H9 (cell line): Measurements from ENCODE around the gene TMC8. TPM values are rescaled to one million over a fixed set of nuclear protein-coding genes. Genes with fewer than 3 reads are reported as not detected.

Experiments used
- DNase-seq: peaks from one replicate; pipeline ENCODE4 v3.0.0-alpha.2; 2017
- H2AFZ ChIP-seq: one replicate; pipeline ENCODE4 v1.6.1; 2013; ENCODE audit warnings: mild to moderate bottlenecking, low read length, control low read depth, moderate library complexity
- H2AK5ac ChIP-seq: 2 replicates; pipeline ENCODE4 v1.6.1; 2013; ENCODE audit warnings: low read length, control low read depth, mixed read lengths; ENCODE audit not compliant: insufficient read length
- H2BK120ac ChIP-seq: one replicate; pipeline ENCODE4 v1.6.1; 2013; ENCODE audit warnings: low read depth, mild to moderate bottlenecking, low read length, control low read depth, inconsistent platforms; ENCODE audit not compliant: poor library complexity, severe bottlenecking
- H2BK12ac ChIP-seq: 2 replicates; pipeline ENCODE4 v1.6.1; 2013; ENCODE audit warnings: low read length, control low read depth, mixed read lengths, low read depth; ENCODE audit not compliant: insufficient read length
- H2BK15ac ChIP-seq: 2 replicates; pipeline ENCODE4 v1.6.1; 2013; ENCODE audit warnings: low read depth, low read length, control low read depth
- H2BK20ac ChIP-seq: one replicate; pipeline ENCODE4 v1.6.1; 2013; ENCODE audit warnings: low read depth, mild to moderate bottlenecking, low read length, control low read depth, inconsistent platforms; ENCODE audit not compliant: poor library complexity, severe bottlenecking
- H2BK5ac ChIP-seq: 2 replicates; pipeline ENCODE4 v1.6.1; 2013; ENCODE audit warnings: low read length, control low read depth, mixed read lengths; ENCODE audit not compliant: insufficient read length
- H3K14ac ChIP-seq: 2 replicates; pipeline ENCODE4 v1.6.1; 2013; ENCODE audit warnings: low read length, control low read depth; ENCODE audit not compliant: insufficient read depth
- H3K18ac ChIP-seq: 2 replicates; pipeline ENCODE4 v1.6.1; 2013; ENCODE audit warnings: low read depth, mild to moderate bottlenecking, mixed read lengths, low read length, control low read depth; ENCODE audit not compliant: insufficient read length
- H3K23ac ChIP-seq: 2 replicates; pipeline ENCODE4 v1.6.1; 2013; ENCODE audit warnings: low read length, control low read depth, mixed read lengths, low read depth; ENCODE audit not compliant: insufficient read length
- H3K23me2 ChIP-seq: 2 replicates; pipeline ENCODE4 v1.6.1; 2013; ENCODE audit warnings: low read depth, mild to moderate bottlenecking, mixed read lengths, low read length, control low read depth; ENCODE audit not compliant: insufficient read length, poor library complexity, severe bottlenecking
- H3K27ac ChIP-seq: 2 replicates; pipeline ENCODE4 v1.5.1; 2013; ENCODE audit warnings: low read length, control low read depth, mixed read lengths, low read depth; ENCODE audit not compliant: insufficient read length
- H3K27me3 ChIP-seq: 2 replicates; pipeline ENCODE4 v1.6.1; 2013; ENCODE audit warnings: low read length, control low read depth, inconsistent platforms; ENCODE audit not compliant: insufficient read depth
- H3K4ac ChIP-seq: 2 replicates; pipeline ENCODE4 v1.6.1; 2013; ENCODE audit warnings: low read depth, mild to moderate bottlenecking, control low read depth, inconsistent platforms, low read length, moderate library complexity
- H3K4me1 ChIP-seq: 2 replicates; pipeline ENCODE4 v1.6.1; 2013; ENCODE audit warnings: low read length, control low read depth, inconsistent platforms; ENCODE audit not compliant: insufficient read depth
- H3K4me2 ChIP-seq: 2 replicates; pipeline ENCODE4 v1.6.1; 2013; ENCODE audit warnings: low read length, control low read depth, mixed read lengths; ENCODE audit not compliant: insufficient read length, insufficient read depth
- H3K56ac ChIP-seq: 2 replicates; pipeline ENCODE4 v1.6.1; 2013; ENCODE audit warnings: low read depth, mild to moderate bottlenecking, mixed read lengths, low read length, control low read depth; ENCODE audit not compliant: insufficient read length
- H3K79me1 ChIP-seq: 2 replicates; pipeline ENCODE4 v1.6.1; 2013; ENCODE audit warnings: low read depth, mild to moderate bottlenecking, moderate library complexity, low read length, control low read depth, inconsistent platforms; ENCODE audit not compliant: insufficient read depth, poor library complexity, severe bottlenecking
- H3K79me2 ChIP-seq: 2 replicates; pipeline ENCODE4 v1.6.1; 2013; ENCODE audit warnings: low read length, control low read depth, inconsistent platforms; ENCODE audit not compliant: insufficient read depth
- H3K9ac ChIP-seq: 2 replicates; pipeline ENCODE4 v1.6.1; 2013; ENCODE audit warnings: low read length, control low read depth, mixed read lengths; ENCODE audit not compliant: insufficient read length; ENCODE audit errors: extremely low read depth
- H3K9me3 ChIP-seq: one replicate; pipeline ENCODE4 v1.6.1; 2013; ENCODE audit warnings: low read depth, low read length, inconsistent platforms; ENCODE audit not compliant: control insufficient read depth
- H3T11ph ChIP-seq: one replicate; pipeline ENCODE4 v1.6.1; 2013; ENCODE audit warnings: mild to moderate bottlenecking, low read length, control low read depth, inconsistent platforms
- H4K20me1 ChIP-seq: one replicate; pipeline ENCODE4 v1.6.1; 2013; ENCODE audit not compliant: control insufficient read depth, insufficient read length, insufficient read depth
- H4K5ac ChIP-seq: 2 replicates; pipeline ENCODE4 v1.6.1; 2013; ENCODE audit warnings: low read depth, mild to moderate bottlenecking, mixed read lengths, low read length, control low read depth; ENCODE audit not compliant: insufficient read length
- H4K8ac ChIP-seq: replicated peaks from 2 replicates; pipeline ENCODE4 v1.6.1; 2013; ENCODE audit warnings: low read length, control low read depth, mixed read lengths, low read depth; ENCODE audit not compliant: insufficient read length
- H4K91ac ChIP-seq: 2 replicates; pipeline ENCODE4 v1.6.1; 2013; ENCODE audit warnings: low read depth, mild to moderate bottlenecking, moderate library complexity, mixed read lengths, low read length, control low read depth; ENCODE audit not compliant: insufficient read length
- H3K27ac Mint-ChIP-seq, 3 experiments: 2 replicates in 2 of 3; 3 replicates in 1 of 3; pipeline ENCODE4 v1.8.0; 2020 to 2021; ENCODE audit warnings: mixed read lengths in 3 of 3, mild to moderate bottlenecking in 1 of 3, moderate library complexity in 1 of 3
- H3K27me3 Mint-ChIP-seq: 2 replicates; pipeline ENCODE4 v1.8.0; 2021; ENCODE audit warnings: low read depth, mild to moderate bottlenecking, moderate library complexity, mixed read lengths
- H3K36me3 Mint-ChIP-seq, 3 experiments: 2 replicates in 2 of 3; 3 replicates in 1 of 3; pipeline ENCODE4 v1.8.0; 2020 to 2021; ENCODE audit warnings: low read depth in 3 of 3, mixed read lengths in 3 of 3; ENCODE audit not compliant: insufficient read depth in 1 of 3
- H3K4me1 Mint-ChIP-seq, 2 experiments: 2 replicates each; pipeline ENCODE4 v1.8.0; 2020; ENCODE audit warnings: mixed read lengths in 2 of 2
- H3K4me3 Mint-ChIP-seq, 2 experiments: 2 replicates in 1 of 2; 3 replicates in 1 of 2; pipeline ENCODE4 v1.8.0; 2020 to 2021; ENCODE audit warnings: mild to moderate bottlenecking in 2 of 2, mixed read lengths in 2 of 2, moderate library complexity in 1 of 2
- H3K9me3 Mint-ChIP-seq, 2 experiments: 2 replicates in 1 of 2; 3 replicates in 1 of 2; pipeline ENCODE4 v1.8.0; 2020; ENCODE audit warnings: mild to moderate bottlenecking in 2 of 2, mixed read lengths in 2 of 2, moderate library complexity in 1 of 2
- WGBS: extraction: QIAGEN DNeasy Blood & Tissue Kit; methylation state at CpG from one replicate; pipeline ENCODE4 v1.1.7; 2013; ENCODE audit warnings: missing lambda C conversion rate, low lambda C conversion rate, mixed read lengths; ENCODE audit not compliant: insufficient read length; ENCODE audit errors: extremely low coverage; 5-methylcytosine and 5-hydroxymethylcytosine counted together
- total RNA-seq: library from RNA; stranded (reverse); gene quantifications from 2 replicates; pipeline ENCODE4 v1.2.1, GENCODE V29; 2021
- TF ChIP-seq, protein P1 (sequence below): fragments of 200-600 bp; sonication (generic); conservative IDR thresholded peaks from 3 replicates; pipeline ENCODE4 v1.8.0; 2021; ENCODE audit warnings: antibody characterized with exemption, mild to moderate bottlenecking

Gene TMC8
- total RNA-seq, 1 experiment from 2014 or later, result 1.0 TPM

DNA sequence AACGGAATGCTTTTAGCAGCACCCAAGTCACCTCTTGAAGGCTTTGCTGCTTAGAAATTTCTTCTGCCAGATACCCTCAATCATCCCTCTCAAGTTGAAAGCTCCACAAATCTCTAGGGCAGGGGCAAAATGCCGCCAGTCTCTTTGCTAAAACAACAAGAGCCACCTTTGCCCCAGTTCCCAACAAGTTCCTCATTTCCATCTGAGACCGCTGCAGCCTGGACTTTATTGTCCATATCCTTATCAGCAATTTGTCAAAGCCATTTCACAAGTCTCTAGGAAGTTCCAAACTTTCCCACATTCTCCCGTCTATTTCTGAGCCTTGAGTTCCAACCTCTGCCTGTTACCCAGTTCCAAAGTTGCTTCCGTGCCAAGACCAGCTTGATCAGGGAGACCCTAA lies 29.5 kb upstream of the TMC8 start:
- no peak overlapping the region for H3K4me2 ChIP-seq
- DNase-seq, result no peak
- no peaks in the 10 kb centered on the region for H4K20me1 ChIP-seq
- H3K23ac ChIP-seq, result no peak overlapping the region
- H2BK12ac ChIP-seq, result no peak overlapping the region
- Mint-ChIP-seq H3K4me1 (peaks cover 5 to 6% of the 10 kb centered on the region in 2 experiments; a peak in 3 of 4 replicates), H3K36me3 (peaks cover 64 to 82% (median 77%) of the 10 kb centered on the region in 3 experiments), H3K9me3 (peaks cover 26 to 27% of the 10 kb centered on the region in 2 experiments), H3K27me3 (no peaks in the 10 kb centered on the region), H3K27ac (no peak overlapping the region), H3K4me3 (no peak overlapping the region)
- H3K79me2 ChIP-seq, result no peaks in the 10 kb centered on the region
- no peak overlapping the region for H2BK120ac ChIP-seq
- H2BK5ac ChIP-seq, result no peak overlapping the region
- no peak overlapping the region for H3K14ac ChIP-seq
- H3K18ac ChIP-seq, result no peak overlapping the region
- no peak overlapping the region for H4K5ac ChIP-seq
- H3T11ph ChIP-seq, result no peak overlapping the region
- H2BK15ac ChIP-seq, result no peak overlapping the region
- H2AK5ac ChIP-seq, result no peak overlapping the region
- H3K79me1 ChIP-seq, result no peaks in the 10 kb centered on the region
- H3K27ac ChIP-seq, result no peak overlapping the region
- H3K9ac ChIP-seq, result no peak overlapping the region
- no peaks in the 10 kb centered on the region for H3K4me1 ChIP-seq
- TF ChIP-seq, protein P1, sequence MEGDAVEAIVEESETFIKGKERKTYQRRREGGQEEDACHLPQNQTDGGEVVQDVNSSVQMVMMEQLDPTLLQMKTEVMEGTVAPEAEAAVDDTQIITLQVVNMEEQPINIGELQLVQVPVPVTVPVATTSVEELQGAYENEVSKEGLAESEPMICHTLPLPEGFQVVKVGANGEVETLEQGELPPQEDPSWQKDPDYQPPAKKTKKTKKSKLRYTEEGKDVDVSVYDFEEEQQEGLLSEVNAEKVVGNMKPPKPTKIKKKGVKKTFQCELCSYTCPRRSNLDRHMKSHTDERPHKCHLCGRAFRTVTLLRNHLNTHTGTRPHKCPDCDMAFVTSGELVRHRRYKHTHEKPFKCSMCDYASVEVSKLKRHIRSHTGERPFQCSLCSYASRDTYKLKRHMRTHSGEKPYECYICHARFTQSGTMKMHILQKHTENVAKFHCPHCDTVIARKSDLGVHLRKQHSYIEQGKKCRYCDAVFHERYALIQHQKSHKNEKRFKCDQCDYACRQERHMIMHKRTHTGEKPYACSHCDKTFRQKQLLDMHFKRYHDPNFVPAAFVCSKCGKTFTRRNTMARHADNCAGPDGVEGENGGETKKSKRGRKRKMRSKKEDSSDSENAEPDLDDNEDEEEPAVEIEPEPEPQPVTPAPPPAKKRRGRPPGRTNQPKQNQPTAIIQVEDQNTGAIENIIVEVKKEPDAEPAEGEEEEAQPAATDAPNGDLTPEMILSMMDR, result no peak
- no peaks in the 10 kb centered on the region for H3K23me2 ChIP-seq
- H2BK20ac ChIP-seq, result no peak overlapping the region
- no CpG with 5 or more reads among the region's 5 CpGs for WGBS
- H3K56ac ChIP-seq, result no peak overlapping the region
- no peaks in the 10 kb centered on the region for H3K27me3 ChIP-seq
- no peak overlapping the region for H2AFZ ChIP-seq
- H3K4ac ChIP-seq, result no peak overlapping the region
- H4K91ac ChIP-seq, result no peak overlapping the region
- H3K9me3 ChIP-seq, result peaks cover 12% of the 10 kb centered on the region
- no peak overlapping the region for H4K8ac ChIP-seq
